Transverse colon (tissue), 4 donors: Measurements from ENCODE around the gene MEG3. TPM values are rescaled to one million over a fixed set of nuclear protein-coding genes. Genes with fewer than 3 reads are reported as not detected.

Source experiments
- DNase-seq: peaks from one replicate; pipeline ENCODE4 v3.0.0-alpha.2; 2019
- H3K27ac ChIP-seq, 4 donors: fragments of 200-600 bp; sonication (generic); 2 replicates each; pipeline ENCODE4 v1.5.1; 2016 to 2018; ENCODE audit warnings: inconsistent platforms in 4 of 4
- H3K27me3 ChIP-seq: fragments of 200-600 bp; sonication (generic); 2 replicates; pipeline ENCODE4 v1.5.1; 2017; ENCODE audit warnings: inconsistent platforms
- H3K36me3 ChIP-seq, 4 donors: fragments of 200-600 bp; sonication (generic); 2 replicates each; pipeline ENCODE4 v1.5.1; 2017 to 2019; ENCODE audit warnings: inconsistent platforms in 4 of 4
- H3K4me1 ChIP-seq, 4 donors: fragments of 200-600 bp; sonication (generic); 2 replicates each; pipeline ENCODE4 v1.5.1; 2017 to 2020; ENCODE audit warnings: inconsistent platforms in 4 of 4
- H3K4me3 ChIP-seq, 4 donors: fragments of 200-600 bp; sonication (generic); 1 replicate in 1 of 4; 2 replicates in 3 of 4; pipeline versions ENCODE4 v1.5.1 to v1.6.1; 2017 to 2019; ENCODE audit warnings: inconsistent platforms in 4 of 4
- H3K9me3 ChIP-seq, 2 donors: fragments of 200-600 bp; sonication (generic); 2 replicates each; pipeline ENCODE4 v1.5.1; 2017 to 2019; ENCODE audit warnings: inconsistent platforms in 2 of 2
- EP300 ChIP-seq: sonication (generic); formaldehyde crosslinking; IDR thresholded peaks from one replicate; pipeline ENCODE4 v1.6.1; 2017; ENCODE audit warnings: antibody characterized with exemption, low read depth
- POLR2A ChIP-seq: fragments of 450-650 bp; IDR thresholded peaks from one replicate; pipeline ENCODE4 v1.6.1; 2016; ENCODE audit warnings: antibody characterized with exemption, mild to moderate bottlenecking, moderate library complexity
- POLR2AphosphoS5 ChIP-seq, 3 donors: sonication (generic); formaldehyde crosslinking; IDR thresholded peaks; one replicate each; pipeline ENCODE4 v1.6.1; 2016; ENCODE audit warnings: antibody characterized with exemption in 3 of 3
- WGBS, 2 donors: methylation state at CpG; one replicate each; pipeline ENCODE4 v1.1.5; 2018; ENCODE audit warnings: low coverage in 1 of 2; 5-methylcytosine and 5-hydroxymethylcytosine counted together
- in situ Hi-C, 4 donors: fragments of 200-750 bp; cut with MboI; loops; one replicate each; pipeline versions ENCODE4 v1.15.0 to v1.15.1; 2017; ENCODE audit warnings: low sequenced_read_pairs in 3 of 4, low pct_ligation_motif_present in 1 of 4, low pct_unique_long_range_greater_than_20kb in 1 of 4
- intact Hi-C: fragments of 100-400 bp; cut with DNase I; formaldehyde crosslinking; loops from one replicate; pipeline ENCODE4 v1.15.1; 2023; ENCODE audit warnings: low total_unique reads
- total RNA-seq, 4 donors: library from RNA; depleted of rRNA; stranded (reverse); fragments of >200 nt; gene quantifications; one replicate each; pipeline ENCODE4 v1.1.0, GENCODE V29; 2016
- TF ChIP-seq, protein P1 (sequence below), 5 experiments: fragments of 200-600 bp in 3 of 5; fragments of 450-650 bp in 2 of 5; sonication (generic) in 3 of 5; IDR thresholded peaks; 1 replicate in 2 of 5; 2 replicates in 3 of 5; pipeline ENCODE4 v1.5.1; 2016 to 2017; ENCODE audit warnings: antibody characterized with exemption in 5 of 5, inconsistent platforms in 3 of 5, mild to moderate bottlenecking in 2 of 5, moderate library complexity in 1 of 5

MEG3 gene
- total RNA-seq, 4 donors from 2014 or later = 10.6 to 156 (median 40.1) TPM

DNA sequence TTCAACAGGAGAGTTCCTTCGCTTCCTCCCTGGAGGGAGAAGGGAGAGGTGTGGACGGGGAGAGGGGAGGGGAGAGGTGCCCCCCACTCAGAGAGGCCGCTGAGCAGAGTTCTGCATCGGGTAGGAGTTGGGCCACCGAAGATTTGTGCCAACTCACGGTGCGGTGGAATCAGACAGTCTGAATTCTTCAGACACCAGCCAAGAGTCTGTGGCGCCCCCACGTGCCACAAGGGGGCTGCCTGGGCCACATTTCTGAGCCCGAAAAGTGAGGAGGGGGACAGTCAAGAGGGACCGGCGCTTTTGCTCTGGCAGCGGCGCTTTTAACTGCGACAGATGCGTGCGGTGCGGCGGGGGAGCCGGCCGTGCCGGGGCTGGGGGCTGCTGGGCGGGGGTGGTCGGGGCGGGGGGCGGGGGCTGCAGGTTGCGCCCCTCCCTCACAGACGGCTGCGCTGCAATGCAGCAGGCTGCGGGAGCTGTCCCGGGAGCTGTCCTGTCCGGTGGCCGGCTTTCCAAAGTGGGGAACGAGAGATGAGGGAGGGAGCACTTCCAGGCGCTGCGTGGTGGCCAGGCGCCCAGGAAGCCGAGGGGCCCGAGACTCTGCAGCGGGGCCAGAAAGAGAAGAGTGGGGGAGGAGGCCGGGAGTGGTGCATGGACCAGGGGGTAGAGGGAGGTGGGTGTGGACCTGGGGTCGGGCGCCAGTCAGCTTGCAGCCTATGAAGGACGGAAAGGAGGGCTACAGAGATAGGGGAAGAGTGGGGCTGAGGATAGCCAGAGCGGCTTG lies 78.6 kb downstream of the MEG3 start:
- Histone ChIP-seq H3K27ac (no peak overlapping the region), H3K4me1 (peaks cover 0 to 14% (median 10%) of the 10 kb centered on the region in 4 donors), H3K4me3 (no peak overlapping the region), H3K27me3 (peaks cover 73% of the 10 kb centered on the region), H3K9me3 (no peaks in the 10 kb centered on the region), H3K36me3 (no peaks in the 10 kb centered on the region)
- intact Hi-C loops (no loop called here), in situ Hi-C loops (no loop called here)
- DNase-seq = no peak
- WGBS, 2 donors = 37% methylated on average over 29 of the region's 45 CpGs; no CpG with 5 or more reads in 1 of the 2 donors
- no peak for TF ChIP-seq POLR2A
- TF ChIP-seq, protein P1, sequence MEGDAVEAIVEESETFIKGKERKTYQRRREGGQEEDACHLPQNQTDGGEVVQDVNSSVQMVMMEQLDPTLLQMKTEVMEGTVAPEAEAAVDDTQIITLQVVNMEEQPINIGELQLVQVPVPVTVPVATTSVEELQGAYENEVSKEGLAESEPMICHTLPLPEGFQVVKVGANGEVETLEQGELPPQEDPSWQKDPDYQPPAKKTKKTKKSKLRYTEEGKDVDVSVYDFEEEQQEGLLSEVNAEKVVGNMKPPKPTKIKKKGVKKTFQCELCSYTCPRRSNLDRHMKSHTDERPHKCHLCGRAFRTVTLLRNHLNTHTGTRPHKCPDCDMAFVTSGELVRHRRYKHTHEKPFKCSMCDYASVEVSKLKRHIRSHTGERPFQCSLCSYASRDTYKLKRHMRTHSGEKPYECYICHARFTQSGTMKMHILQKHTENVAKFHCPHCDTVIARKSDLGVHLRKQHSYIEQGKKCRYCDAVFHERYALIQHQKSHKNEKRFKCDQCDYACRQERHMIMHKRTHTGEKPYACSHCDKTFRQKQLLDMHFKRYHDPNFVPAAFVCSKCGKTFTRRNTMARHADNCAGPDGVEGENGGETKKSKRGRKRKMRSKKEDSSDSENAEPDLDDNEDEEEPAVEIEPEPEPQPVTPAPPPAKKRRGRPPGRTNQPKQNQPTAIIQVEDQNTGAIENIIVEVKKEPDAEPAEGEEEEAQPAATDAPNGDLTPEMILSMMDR (IDR thresholded peaks at IDR 0.05) = no peak
- no peak for TF ChIP-seq EP300
- TF ChIP-seq POLR2AphosphoS5 (IDR thresholded peaks at IDR 0.05) = no peak

DNA sequence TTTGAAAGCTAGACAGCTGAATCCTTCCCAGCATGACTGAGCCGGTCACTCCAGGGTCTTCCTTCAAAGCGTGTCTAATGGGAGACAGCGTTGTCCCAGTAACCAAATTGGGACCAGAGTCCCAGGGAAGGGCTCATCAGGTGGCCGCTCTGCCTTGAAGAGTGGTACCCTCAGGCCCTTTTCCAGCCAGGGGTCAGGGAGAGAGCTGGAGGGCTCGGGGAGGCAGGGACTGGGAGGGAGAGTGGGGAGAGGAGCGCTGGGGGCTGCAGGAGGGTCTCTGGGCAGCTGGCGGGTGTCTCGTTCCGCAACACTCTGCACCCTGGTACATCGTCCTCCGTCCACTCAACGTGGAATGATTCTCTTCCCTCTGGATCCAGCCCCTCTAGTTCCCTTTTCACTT lies 79.2 kb downstream of the MEG3 start:
- H3K27me3 ChIP-seq = peaks cover 66% of the 10 kb centered on the region
- intact Hi-C loops (no loop called here), in situ Hi-C loops (no loop called here)
- DNase-seq = no peak
- no peaks in the 10 kb centered on the region for H3K36me3 ChIP-seq
- H3K4me3 ChIP-seq = no peak overlapping the region
- H3K9me3 ChIP-seq = no peaks in the 10 kb centered on the region
- H3K4me1 ChIP-seq = peaks cover 0 to 7% (median 5%) of the 10 kb centered on the region in 4 donors
- H3K27ac ChIP-seq = no peak overlapping the region
- TF ChIP-seq POLR2A = no peak
- TF ChIP-seq, protein P1 (IDR thresholded peaks at IDR 0.05) = no peak
- TF ChIP-seq POLR2AphosphoS5 (IDR thresholded peaks at IDR 0.05) = no peak
- no peak for TF ChIP-seq EP300
- WGBS, 2 donors = 40 to 73% methylated on average over 1 to 12 of the region's 12 CpGs

- in situ Hi-C loops (no loop called here), intact Hi-C loops (no loop called here)
- no peak overlapping the region for H3K4me3 ChIP-seq
- DNase-seq = no peak
- no peaks in the 10 kb centered on the region for H3K4me1 ChIP-seq
- TF ChIP-seq, protein P1 (IDR thresholded peaks at IDR 0.05) = no peak
- TF ChIP-seq EP300 (no peak), POLR2AphosphoS5 (IDR thresholded peaks at IDR 0.05) (no peak)
- H3K36me3 ChIP-seq = no peaks in the 10 kb centered on the region
- H3K9me3 ChIP-seq = no peaks in the 10 kb centered on the region
- no peak overlapping the region for H3K27ac ChIP-seq
- H3K27me3 ChIP-seq = peaks cover 54% of the 10 kb centered on the region
- 57% methylated on average over 6 of the region's 6 CpGs; no CpG with 5 or more reads in 1 of the 2 donors for WGBS, 2 donors
Measured at GRCh38 chr14:100906420-100906819, 80.5 kb downstream of the MEG3 start.

DNA sequence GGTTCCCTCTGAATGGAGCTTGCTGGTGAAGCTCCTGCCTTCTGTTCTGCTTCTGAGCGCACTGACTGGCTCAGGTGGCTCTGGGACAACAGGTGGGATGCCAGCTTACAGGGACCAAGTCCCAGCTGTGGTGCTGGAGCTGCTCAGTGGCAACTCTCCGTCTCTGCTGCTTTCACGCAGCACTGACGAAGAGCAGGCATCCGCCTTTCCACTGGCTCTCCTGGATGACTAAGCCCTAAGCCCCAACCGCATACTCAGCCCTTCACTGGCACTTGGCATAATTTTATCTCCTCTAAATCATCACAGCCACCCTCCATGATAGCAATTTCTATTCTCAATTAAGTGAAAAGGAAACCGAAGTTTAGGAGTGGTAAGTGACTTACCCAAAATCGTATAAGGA lies 81.3 kb downstream of the MEG3 start:
- in situ Hi-C loops = no loop called here

More for the DNA sequence above, 81.3 kb downstream of the MEG3 start:
- no peak overlapping the region for H3K4me3 ChIP-seq
- H3K9me3 ChIP-seq = no peaks in the 10 kb centered on the region
- H3K36me3 ChIP-seq = no peaks in the 10 kb centered on the region
- peaks cover 46% of the 10 kb centered on the region for H3K27me3 ChIP-seq
- TF ChIP-seq POLR2AphosphoS5 (IDR thresholded peaks at IDR 0.05) = no peak
- TF ChIP-seq, protein P1 (IDR thresholded peaks at IDR 0.05) = no peak
- TF ChIP-seq EP300 = no peak
- TF ChIP-seq POLR2A = no peak
- no peaks in the 10 kb centered on the region for H3K4me1 ChIP-seq
- 85 to 86% methylated on average over 7 to 8 of the region's 8 CpGs for WGBS, 2 donors
- intact Hi-C loops = no loop called here
- H3K27ac ChIP-seq = no peak overlapping the region
- DNase-seq = no peak
